RWPE1 (cell line): ENCODE results near the gene CCND3.
A peak's percentile ranks its signal among the peaks of the same experiment; 100 is the strongest.

Source experiments
- CTCF ChIA-PET: fragments of 350-600 bp; sonication (Branson Sonifier 250); formaldehyde crosslinking; extraction: SDS; loops from one replicate; lab custom pipeline; 2021; lab: Yijun Ruan, JAX
- POLR2A ChIA-PET: fragments of 400-600 bp; formaldehyde crosslinking; extraction: SDS; loops from one replicate; lab custom pipeline; 2020; ENCODE audit warnings: antibody characterized with exemption; ENCODE audit not compliant: low non-redundant PET; lab: Yijun Ruan, JAX
- DNase-seq: peaks from one replicate; pipeline ENCODE4 v3.0.0; 2012; ENCODE audit warnings: low spot score
- H3K27ac ChIP-seq: fragments of 450-650 bp; 2 replicates; pipeline ENCODE4 v1.5.1; 2017
- CTCF ChIP-seq: fragments of 450-650 bp; conservative IDR thresholded peaks from 2 replicates; pipeline ENCODE4 v1.5.1; 2017; ENCODE audit warnings: low read depth, mild to moderate bottlenecking

The CCND3 gene

GRCh38 chr6:41941280-41942066 lies at the start of gene CCND3:
CCND3 (minus strand) TSS chr6:41941808; CDS start chr6:41941649, 159 bp downstream.
- POLR2A ChIA-PET = no interaction called here
- DNase-seq = peak; percentile 85
- CTCF ChIA-PET = interaction anchor here (1.5 to 2.5 kb wide), 1 partner anchor 103 kb away, joined by 6 to 12 read pairs; no protein-coding TSS in a partner anchor
- no peak for TF ChIP-seq CTCF
- H3K27ac ChIP-seq = peak within 1 kb of the TSS; percentile 83

- DNase-seq = no peak
- POLR2A ChIA-PET = no interaction called here
- CTCF ChIA-PET = no interaction called here
- no peak overlapping the region for H3K27ac ChIP-seq
- no peak for TF ChIP-seq CTCF
Observed at GRCh38 chr6:41986339-41986738, 44.7 kb upstream of the CCND3 start.

- ChIA-PET CTCF (no interaction called here), POLR2A (no interaction called here)
Observed at GRCh38 chr6:41984623-41985022, 43.0 kb upstream of the CCND3 start.

GRCh38 chr6:41976794-41977484 lies 35.3 kb upstream of the CCND3 start:
- CTCF ChIA-PET = no interaction called here
- no peak overlapping the region for H3K27ac ChIP-seq
- TF ChIP-seq CTCF = no peak
- DNase-seq = peak; percentile 48
- POLR2A ChIA-PET = no interaction called here

More at GRCh38 chr6:41984623-41985022, 43.0 kb upstream of the CCND3 start:
- no peak for DNase-seq
- no peak overlapping the region for H3K27ac ChIP-seq
- TF ChIP-seq CTCF = no peak

- TF ChIP-seq CTCF = no peak
- no peak overlapping the region for H3K27ac ChIP-seq
- DNase-seq = no peak
- POLR2A ChIA-PET = no interaction called here
- CTCF ChIA-PET = interaction anchor here (0.7 kb wide), 1 partner anchor 28 kb away, joined by 3 read pairs; no protein-coding TSS in a partner anchor
Observed at GRCh38 chr6:41975276-41975675, 33.7 kb upstream of the CCND3 start.

GRCh38 chr6:41974281-41974825 lies 32.7 kb upstream of the CCND3 start:
- no peak overlapping the region for H3K27ac ChIP-seq
- DNase-seq = no peak
- POLR2A ChIA-PET = no interaction called here
- CTCF ChIA-PET = no interaction called here
- TF ChIP-seq CTCF = no peak
